WERI-Rb-1 (cell line): ENCODE measurements around the gene HIVEP3.

ENCODE experiments used
- DNase-seq: peaks from one replicate; pipeline ENCODE4 v3.0.0-alpha.2; 2020
- H3K27ac ChIP-seq: fragments of 250-450 bp; sonication (Bioruptor Pico); 2 replicates; pipeline ENCODE4 v1.5.1; 2020; ENCODE audit warnings: mild to moderate bottlenecking, moderate library complexity
- H3K27me3 ChIP-seq: fragments of 250-450 bp; sonication (Bioruptor Pico); 2 replicates; pipeline ENCODE4 v1.5.1; 2021; ENCODE audit warnings: mild to moderate bottlenecking, low read depth, moderate library complexity; ENCODE audit not compliant: insufficient read depth, severe bottlenecking
- H3K36me3 ChIP-seq: fragments of 250-450 bp; sonication (Bioruptor Pico); 2 replicates; pipeline ENCODE4 v1.5.1; 2020; ENCODE audit warnings: mild to moderate bottlenecking, moderate library complexity
- H3K4me3 ChIP-seq: 2 replicates; pipeline ENCODE4 v1.5.1; 2011; ENCODE audit warnings: low read depth, mild to moderate bottlenecking, control low read depth, low read length
- H3K9me3 ChIP-seq: fragments of 250-450 bp; sonication (Bioruptor Pico); 2 replicates; pipeline ENCODE4 v1.5.1; 2021; ENCODE audit warnings: mild to moderate bottlenecking, moderate library complexity; ENCODE audit not compliant: severe bottlenecking
- TF ChIP-seq, protein P1 (sequence below): IDR thresholded peaks from 2 replicates; pipeline ENCODE4 v1.5.1; 2011; ENCODE audit warnings: low read depth, mild to moderate bottlenecking, control low read depth, inconsistent platforms, low read length

HIVEP3 gene

GRCh38 chr1:41485605-41486004, 433.1 kb downstream of the HIVEP3 start:
- H3K27ac ChIP-seq = no peak overlapping the region
- no peak for DNase-seq
- H3K9me3 ChIP-seq = no peaks in the 10 kb centered on the region
- TF ChIP-seq, protein P1, sequence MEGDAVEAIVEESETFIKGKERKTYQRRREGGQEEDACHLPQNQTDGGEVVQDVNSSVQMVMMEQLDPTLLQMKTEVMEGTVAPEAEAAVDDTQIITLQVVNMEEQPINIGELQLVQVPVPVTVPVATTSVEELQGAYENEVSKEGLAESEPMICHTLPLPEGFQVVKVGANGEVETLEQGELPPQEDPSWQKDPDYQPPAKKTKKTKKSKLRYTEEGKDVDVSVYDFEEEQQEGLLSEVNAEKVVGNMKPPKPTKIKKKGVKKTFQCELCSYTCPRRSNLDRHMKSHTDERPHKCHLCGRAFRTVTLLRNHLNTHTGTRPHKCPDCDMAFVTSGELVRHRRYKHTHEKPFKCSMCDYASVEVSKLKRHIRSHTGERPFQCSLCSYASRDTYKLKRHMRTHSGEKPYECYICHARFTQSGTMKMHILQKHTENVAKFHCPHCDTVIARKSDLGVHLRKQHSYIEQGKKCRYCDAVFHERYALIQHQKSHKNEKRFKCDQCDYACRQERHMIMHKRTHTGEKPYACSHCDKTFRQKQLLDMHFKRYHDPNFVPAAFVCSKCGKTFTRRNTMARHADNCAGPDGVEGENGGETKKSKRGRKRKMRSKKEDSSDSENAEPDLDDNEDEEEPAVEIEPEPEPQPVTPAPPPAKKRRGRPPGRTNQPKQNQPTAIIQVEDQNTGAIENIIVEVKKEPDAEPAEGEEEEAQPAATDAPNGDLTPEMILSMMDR = no peak
- no peaks in the 10 kb centered on the region for H3K27me3 ChIP-seq
- H3K4me3 ChIP-seq = no peak overlapping the region
- H3K36me3 ChIP-seq = no peaks in the 10 kb centered on the region

GRCh38 chr1:41484402-41485241, 434.1 kb downstream of the HIVEP3 start, which contains the start of gene EDN2:
Gene EDN2, minus strand, starts transcription at chr1:41484683. Its CDS starts 82 bp downstream, at chr1:41484601.
- H3K27ac ChIP-seq = peak within 1 kb of the TSS; percentile 87
- TF ChIP-seq, protein P1 = peak; percentile 60
- peak; percentile 66 for DNase-seq
- H3K27me3 ChIP-seq = no peaks in the 10 kb centered on the region
- no peaks in the 10 kb centered on the region for H3K36me3 ChIP-seq
- H3K4me3 ChIP-seq = no peak within 1 kb of the TSS
- no peaks in the 10 kb centered on the region for H3K9me3 ChIP-seq

DNA sequence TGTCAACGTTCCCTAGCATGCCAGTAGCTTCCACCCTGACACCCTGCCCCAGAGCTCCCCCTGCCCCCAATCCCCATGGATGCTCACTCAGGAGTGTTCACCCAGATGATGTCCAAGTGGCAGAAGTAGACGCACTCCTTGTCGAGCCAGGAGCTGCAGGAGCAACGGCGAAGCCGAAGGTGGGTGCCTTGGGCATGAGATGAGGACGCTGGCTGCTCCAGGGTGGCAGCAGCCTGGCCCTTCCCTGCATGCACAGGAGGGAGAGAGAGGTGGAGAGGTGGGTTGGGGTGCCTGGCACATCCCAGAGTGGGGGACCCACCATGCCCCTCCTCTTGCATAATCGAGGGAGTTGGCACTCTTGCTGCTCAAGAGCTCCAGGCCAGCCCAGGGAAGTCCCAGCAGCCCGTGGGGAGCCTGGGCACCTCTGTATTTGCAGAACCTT, 434.7 kb downstream of the HIVEP3 start:
- DNase-seq = no peak
- no peaks in the 10 kb centered on the region for H3K9me3 ChIP-seq
- no peak overlapping the region for H3K4me3 ChIP-seq
- no peak overlapping the region for H3K27ac ChIP-seq
- no peaks in the 10 kb centered on the region for H3K36me3 ChIP-seq
- H3K27me3 ChIP-seq = no peaks in the 10 kb centered on the region
- TF ChIP-seq, protein P1 = no peak

GRCh38 chr1:41483001-41483850, 435.5 kb downstream of the HIVEP3 start:
- Histone ChIP-seq H3K4me3 (no peak overlapping the region), H3K9me3 (no peaks in the 10 kb centered on the region), H3K36me3 (no peaks in the 10 kb centered on the region), H3K27me3 (no peaks in the 10 kb centered on the region), H3K27ac (peak overlapping the region; percentile 87)
- DNase-seq = peak; percentile 81
- TF ChIP-seq, protein P1 = no peak

DNA sequence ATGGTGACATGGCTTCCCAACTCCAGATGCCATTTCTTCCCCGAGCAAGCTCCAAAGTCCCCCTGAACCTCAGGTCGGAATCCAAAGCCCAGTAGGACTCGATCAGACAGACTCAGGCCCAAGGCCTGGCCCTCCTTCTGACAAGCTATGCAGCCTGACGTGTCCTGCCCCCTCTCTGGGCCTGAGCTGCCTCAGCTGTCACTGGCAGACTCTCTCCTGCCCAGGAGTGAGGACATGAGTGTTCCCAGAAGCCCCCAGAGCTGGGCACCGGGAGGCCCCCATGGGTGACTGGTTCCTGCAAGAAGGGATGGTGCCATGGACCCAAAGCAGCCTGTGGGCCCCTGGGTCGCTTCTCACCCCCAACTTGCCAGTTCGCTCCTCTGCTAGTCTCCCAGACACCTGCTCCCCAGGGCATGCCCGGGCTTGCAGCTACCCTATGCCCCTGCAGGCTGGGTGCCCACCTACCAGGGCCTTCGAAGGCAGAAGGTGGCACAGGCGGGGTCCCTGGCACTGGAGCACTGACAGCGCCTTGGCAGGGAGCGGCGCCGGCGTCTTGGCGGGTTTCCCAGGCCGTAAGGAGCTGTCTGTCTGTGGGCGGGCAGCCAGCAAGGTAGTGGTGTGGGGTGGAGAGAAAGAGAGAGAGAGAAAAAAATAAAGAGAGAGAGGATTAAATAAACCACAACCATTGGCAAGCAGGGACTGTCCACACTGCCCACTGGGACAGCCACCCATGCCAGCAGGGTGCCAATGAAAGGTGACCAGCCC, 436.5 kb downstream of the HIVEP3 start:
- H3K36me3 ChIP-seq = no peaks in the 10 kb centered on the region
- no peak for DNase-seq
- H3K9me3 ChIP-seq = no peaks in the 10 kb centered on the region
- H3K27me3 ChIP-seq = no peaks in the 10 kb centered on the region
- H3K4me3 ChIP-seq = no peak overlapping the region
- peak overlapping the region; percentile 87 for H3K27ac ChIP-seq
- TF ChIP-seq, protein P1 = no peak
